Stimulated activated naive CD4-positive, alpha-beta T cell (primary cell): ENCODE measurements around the gene CIAO2A.

Experiments used
- DNase-seq, 6 experiments: peaks; one replicate each; lab custom pipeline; 2025; lab: John Stamatoyannopoulos, UW

Gene CIAO2A

GRCh38 chr15:64044300-64045100 lies 49.1 kb downstream of the CIAO2A start:
- no peak for DNase-seq

GRCh38 chr15:64038878-64039610 lies 54.6 kb downstream of the CIAO2A start:
- no peak for DNase-seq

- DNase-seq: no peak
Observed at GRCh38 chr15:64037966-64038365, 55.7 kb downstream of the CIAO2A start.

- DNase-seq: no peak
Observed at GRCh38 chr15:64037116-64037515, 56.5 kb downstream of the CIAO2A start.

GRCh38 chr15:64035525-64035924 lies 58.1 kb downstream of the CIAO2A start:
- no peak for DNase-seq

GRCh38 chr15:64034519-64034918 lies 59.1 kb downstream of the CIAO2A start:
- DNase-seq: no peak

GRCh38 chr15:64032329-64032728 lies 61.3 kb downstream of the CIAO2A start:
- DNase-seq: no peak

- no peak for DNase-seq
Observed at GRCh38 chr15:64030123-64030522, 63.5 kb downstream of the CIAO2A start.

- DNase-seq: no peak
Observed at GRCh38 chr15:64029633-64030032, 64.0 kb downstream of the CIAO2A start.

GRCh38 chr15:64029110-64029509 lies 64.5 kb downstream of the CIAO2A start:
- DNase-seq: no peak

GRCh38 chr15:64026591-64026990 lies 67.0 kb downstream of the CIAO2A start:
- no peak for DNase-seq

- no peak for DNase-seq
Observed at GRCh38 chr15:64024172-64025050, 69.2 kb downstream of the CIAO2A start.

GRCh38 chr15:64023220-64023619 lies 70.4 kb downstream of the CIAO2A start:
- DNase-seq: no peak

GRCh38 chr15:64022571-64022970 lies 71.1 kb downstream of the CIAO2A start:
- no peak for DNase-seq
